PC-3 (cell line): Measurements from ENCODE around the gene ADSS1.

ENCODE experiments used
- CTCF ChIP-seq: fragments of 300-600 bp; sonication (generic); conservative IDR thresholded peaks from 2 replicates; pipeline ENCODE4 v1.5.1; 2017; ENCODE audit warnings: antibody characterized with exemption, low read depth, mild to moderate bottlenecking, low read length
- EZH2 ChIP-seq: fragments of 300-600 bp; sonication (generic); IDR thresholded peaks from one replicate; pipeline ENCODE4 v1.6.1; 2017; ENCODE audit warnings: antibody characterized with exemption, mild to moderate bottlenecking, low read length; ENCODE audit not compliant: unreplicated experiment
- EZH2phosphoT487 ChIP-seq: fragments of 300-600 bp; sonication (generic); IDR thresholded peaks from 2 replicates; pipeline ENCODE4 v1.6.1; 2018; ENCODE audit warnings: mild to moderate bottlenecking, antibody characterized with exemption, low read length, borderline replicate concordance

GRCh38 chr14:104717646-104718045 is 6.4 kb upstream of the ADSS1 start:
- no peak for TF ChIP-seq CTCF
- no peak for TF ChIP-seq EZH2phosphoT487
- no peak for TF ChIP-seq EZH2
